WTC11 (cell line): ENCODE measurements around the gene NDUFS2. TPM values are rescaled to one million over a fixed set of nuclear protein-coding genes. Genes with fewer than 3 reads are reported as not detected.

ENCODE experiments used
- ATAC-seq: fragments of 200-7000 bp; cut with Tn5 transposase; 2 replicates; pipeline ENCODE4 v1.10.0; 2021; ENCODE audit warnings: mild to moderate bottlenecking, moderate library complexity
- CTCF ChIA-PET: fragments of 300-600 bp; sonication (Branson Sonifier 250); formaldehyde crosslinking; loops from one replicate; lab custom pipeline; 2021; ENCODE audit warnings: antibody characterized with exemption; lab: Charles Lee
- POLR2A ChIA-PET: fragments of 350-600 bp; sonication (Branson Sonifier 250); formaldehyde crosslinking; loops from one replicate; lab custom pipeline; 2021; ENCODE audit warnings: antibody characterized with exemption; lab: Charles Lee
- DNase-seq: peaks from one replicate; pipeline ENCODE4 v3.0.0; 2021; ENCODE audit warnings: low spot score
- H3K27ac Mint-ChIP-seq: 2 replicates; pipeline ENCODE4 v1.8.0; 2021; ENCODE audit warnings: mixed read lengths
- H3K27me3 Mint-ChIP-seq: 2 replicates; pipeline ENCODE4 v1.8.0; 2021; ENCODE audit warnings: low read depth, mild to moderate bottlenecking, moderate library complexity, mixed read lengths
- H3K36me3 Mint-ChIP-seq: 2 replicates; pipeline ENCODE4 v1.8.0; 2021; ENCODE audit warnings: mixed read lengths
- H3K4me1 Mint-ChIP-seq: 2 replicates; pipeline ENCODE4 v1.8.0; 2022; ENCODE audit warnings: mixed read lengths
- H3K4me3 Mint-ChIP-seq: 2 replicates; pipeline ENCODE4 v1.8.0; 2021; ENCODE audit warnings: mild to moderate bottlenecking, moderate library complexity, mixed read lengths
- H3K9me3 Mint-ChIP-seq: 2 replicates; pipeline ENCODE4 v1.8.0; 2021; ENCODE audit warnings: mixed read lengths
- ARID4B ChIP-seq: sonication (generic); formaldehyde crosslinking; IDR thresholded peaks from 2 replicates; pipeline ENCODE4 v1.8.0; 2023; ENCODE audit warnings: missing genetic modification reagents, mild to moderate bottlenecking, borderline replicate concordance
- CREM ChIP-seq: sonication (generic); formaldehyde crosslinking; IDR thresholded peaks from 2 replicates; pipeline ENCODE4 v1.8.1; 2022; ENCODE audit warnings: mild to moderate bottlenecking, missing genetic modification reagents, moderate library complexity
- E2F1 ChIP-seq: sonication (generic); formaldehyde crosslinking; IDR thresholded peaks from 2 replicates; pipeline ENCODE4 v1.8.0; 2022; ENCODE audit warnings: mild to moderate bottlenecking, missing genetic modification reagents
- ERG ChIP-seq: fragments of 250-450 bp; sonication (Bioruptor Pico); IDR thresholded peaks from 2 replicates; pipeline ENCODE4 v1.8.0; 2021; ENCODE audit warnings: mild to moderate bottlenecking
- FOXJ3 ChIP-seq: sonication (generic); formaldehyde crosslinking; IDR thresholded peaks from 2 replicates; pipeline ENCODE4 v1.9.0; 2021; ENCODE audit warnings: missing genetic modification reagents, mild to moderate bottlenecking, borderline replicate concordance
- FOXP4 ChIP-seq: sonication (generic); formaldehyde crosslinking; IDR thresholded peaks from 2 replicates; pipeline ENCODE4 v1.8.0; 2022; ENCODE audit warnings: mild to moderate bottlenecking, missing genetic modification reagents
- GRHL2 ChIP-seq: fragments of 250-450 bp; sonication (Bioruptor Pico); IDR thresholded peaks from 2 replicates; pipeline ENCODE4 v1.8.0; 2022; ENCODE audit warnings: mild to moderate bottlenecking, moderate library complexity; ENCODE audit not compliant: insufficient replicate concordance, severe bottlenecking
- GTF2I ChIP-seq: fragments of 250-450 bp; sonication (Bioruptor Pico); conservative IDR thresholded peaks from 2 replicates; pipeline ENCODE4 v1.4.0; 2021; ENCODE audit warnings: mild to moderate bottlenecking
- MYBL2 ChIP-seq: sonication (generic); formaldehyde crosslinking; IDR thresholded peaks from 2 replicates; pipeline ENCODE4 v1.8.1; 2023; ENCODE audit warnings: mild to moderate bottlenecking, moderate library complexity, missing genetic modification reagents
- NFYB ChIP-seq: sonication (generic); formaldehyde crosslinking; conservative IDR thresholded peaks from 2 replicates; pipeline ENCODE4 v1.8.0; 2022; ENCODE audit warnings: low read depth, missing genetic modification reagents
- NR3C1 ChIP-seq: sonication (generic); formaldehyde crosslinking; conservative IDR thresholded peaks from 2 replicates; pipeline ENCODE4 v1.8.1; 2023; ENCODE audit warnings: low read depth, mild to moderate bottlenecking, missing genetic modification reagents
- ZBTB43 ChIP-seq: sonication (generic); formaldehyde crosslinking; IDR thresholded peaks from 2 replicates; pipeline ENCODE4 v1.8.1; 2023; ENCODE audit warnings: mild to moderate bottlenecking, missing genetic modification reagents
- ZMAT4 ChIP-seq: fragments of 250-450 bp; sonication (Bioruptor Pico); IDR thresholded peaks from 2 replicates; pipeline ENCODE4 v1.9.0; 2021; ENCODE audit warnings: mild to moderate bottlenecking
- ZNF263 ChIP-seq: sonication (generic); formaldehyde crosslinking; IDR thresholded peaks from 2 replicates; pipeline ENCODE4 v1.8.1; 2022; ENCODE audit warnings: low read depth, mild to moderate bottlenecking, moderate library complexity, missing genetic modification reagents
- ZNF396 ChIP-seq: fragments of 250-450 bp; sonication (Bioruptor Pico); IDR thresholded peaks from 2 replicates; pipeline ENCODE4 v1.8.0; 2021; ENCODE audit warnings: mild to moderate bottlenecking, moderate library complexity, borderline replicate concordance
- ZNF416 ChIP-seq: fragments of 250-450 bp; sonication (Bioruptor Pico); IDR thresholded peaks from 2 replicates; pipeline ENCODE4 v1.9.0; 2021; ENCODE audit warnings: mild to moderate bottlenecking, inconsistent platforms
- ZNF423 ChIP-seq: fragments of 250-450 bp; sonication (Bioruptor Pico); IDR thresholded peaks from 2 replicates; pipeline ENCODE4 v2.1.2; 2022; ENCODE audit warnings: mild to moderate bottlenecking, moderate library complexity
- total RNA-seq: library from RNA; stranded (reverse); gene quantifications from 3 replicates; pipeline ENCODE4 v1.2.3, GENCODE V29; 2021

NDUFS2 gene
- total RNA-seq, 1 experiment from 2014 or later, result 108 TPM

GRCh38 chr1:161222175-161223019 is 20.2 kb downstream of the NDUFS2 start:
- no peak overlapping the region for H3K4me3 Mint-ChIP-seq
- ChIA-PET POLR2A (no interaction called here), CTCF (interaction anchor here (0.6 to 4.0 kb wide), 6 partner anchors 14 to 160 kb away, joined by 4 to 18 read pairs (median 5); partner anchors contain the start of genes NDUFS2 and PCP4L1)
- H3K27ac Mint-ChIP-seq, result no peak overlapping the region
- H3K27me3 Mint-ChIP-seq, result no peaks in the 10 kb centered on the region
- DNase-seq, result no peak
- no peaks in the 10 kb centered on the region for H3K9me3 Mint-ChIP-seq
- peaks cover under 1% of the 10 kb centered on the region; the same call in 1 of the 2 replicates for H3K36me3 Mint-ChIP-seq
- no peak for TF ChIP-seq ZBTB43 (CRISPR knock-in tag)
- no peak for TF ChIP-seq GRHL2
- TF ChIP-seq ZNF416 (CRISPR knock-in tag), result no peak
- no peak for TF ChIP-seq ARID4B (CRISPR knock-in tag)
- TF ChIP-seq ZNF396 (CRISPR knock-in tag), result no peak
- no peak for TF ChIP-seq GTF2I
- no peak for TF ChIP-seq ZNF423
- no peak for TF ChIP-seq FOXJ3
- TF ChIP-seq NR3C1 (CRISPR knock-in tag), result no peak
- no peak for TF ChIP-seq NFYB (CRISPR knock-in tag)
- TF ChIP-seq E2F1 (CRISPR knock-in tag), result no peak
- TF ChIP-seq FOXP4 (CRISPR knock-in tag), result no peak
- no peak for TF ChIP-seq ZMAT4 (CRISPR knock-in tag)
- TF ChIP-seq ZNF263 (CRISPR knock-in tag), result no peak
- no peak for TF ChIP-seq ERG (CRISPR knock-in tag)
- TF ChIP-seq CREM (CRISPR knock-in tag), result no peak
- TF ChIP-seq MYBL2, result no peak
- TF ChIP-seq, all 79 proteins: peak for 0
- ATAC-seq, result no peak
- H3K4me1 Mint-ChIP-seq, result peaks cover 46% of the 10 kb centered on the region
